GM21723 (cell line): Measurements from ENCODE around the gene DSC3.
A peak's percentile ranks its signal among the peaks of the same experiment; 100 is the strongest.
"Not testable (repeated sequence)": the region's sequence is repeated elsewhere in the genome, so short reads cannot be mapped to it uniquely, and the experiment has no call there.

Experiments
- ATAC-seq: cut with Tn5 transposase; IDR thresholded peaks from one replicate; pipeline ENCODE4 v1.9.1; 2021; ENCODE audit warnings: mild to moderate bottlenecking, moderate library complexity; ENCODE audit not compliant: unreplicated experiment

Gene DSC3

DNA sequence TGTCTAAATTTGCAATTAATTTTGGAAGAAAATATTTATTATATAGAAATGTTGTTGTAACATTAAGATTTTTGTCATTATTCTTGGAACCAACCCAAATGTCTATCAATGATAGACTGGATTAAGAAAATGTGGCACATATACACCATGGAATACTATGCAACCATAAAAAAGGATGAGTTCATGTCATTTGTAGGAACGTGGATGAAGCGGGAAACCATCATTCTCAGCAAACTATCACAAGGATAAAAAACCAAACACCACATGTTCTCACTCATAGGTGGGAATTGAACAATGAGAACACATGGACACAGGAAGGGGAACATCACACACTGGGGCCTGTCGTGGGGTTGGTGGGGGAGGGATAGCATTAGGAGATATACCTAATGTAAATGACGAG is 64.5 kb downstream of the DSC3 start:
- ATAC-seq = not testable (repeated sequence)

DNA sequence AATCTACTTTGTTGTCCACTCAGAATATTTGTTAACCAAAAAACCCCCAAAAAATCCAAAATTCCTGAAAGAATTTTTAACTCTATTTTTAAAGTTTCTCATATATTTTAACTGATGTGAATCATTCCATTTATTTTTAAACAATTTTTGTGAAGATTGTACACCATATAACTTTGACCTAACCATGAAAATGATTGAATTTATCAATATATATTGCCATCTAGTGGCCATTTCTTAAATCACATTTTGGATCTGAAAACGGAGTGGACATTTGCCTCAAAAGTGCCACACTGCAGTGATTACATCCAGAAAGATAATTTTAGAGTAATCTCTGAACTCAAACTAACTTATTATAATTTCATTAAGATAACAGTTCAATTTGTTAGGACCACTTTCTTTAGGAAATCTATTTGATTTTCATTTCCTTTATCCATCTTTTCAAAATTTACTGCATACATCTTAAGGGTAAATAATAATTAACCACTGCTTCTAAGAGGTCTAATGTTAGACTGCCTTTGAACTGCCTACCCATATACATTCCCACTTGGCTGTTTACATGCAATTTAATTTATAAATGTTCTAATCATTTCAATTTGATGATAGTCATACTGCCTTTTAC is 71.1 kb downstream of the DSC3 start:
- peak; percentile 70 for ATAC-seq

- no peak for ATAC-seq
Observed at GRCh38 chr18:30970196-30970816, 72.2 kb downstream of the DSC3 start.

- no peak for ATAC-seq
Observed at GRCh38 chr18:30969670-30970170, 72.8 kb downstream of the DSC3 start.

GRCh38 chr18:30967701-30968100 is 74.8 kb downstream of the DSC3 start:
- ATAC-seq = no peak

GRCh38 chr18:30965237-30965636 is 77.3 kb downstream of the DSC3 start:
- no peak for ATAC-seq

- no peak for ATAC-seq
Observed at GRCh38 chr18:30960661-30961060, 81.9 kb downstream of the DSC3 start.

GRCh38 chr18:30957066-30957465 is 85.5 kb downstream of the DSC3 start:
- ATAC-seq = no peak

DNA sequence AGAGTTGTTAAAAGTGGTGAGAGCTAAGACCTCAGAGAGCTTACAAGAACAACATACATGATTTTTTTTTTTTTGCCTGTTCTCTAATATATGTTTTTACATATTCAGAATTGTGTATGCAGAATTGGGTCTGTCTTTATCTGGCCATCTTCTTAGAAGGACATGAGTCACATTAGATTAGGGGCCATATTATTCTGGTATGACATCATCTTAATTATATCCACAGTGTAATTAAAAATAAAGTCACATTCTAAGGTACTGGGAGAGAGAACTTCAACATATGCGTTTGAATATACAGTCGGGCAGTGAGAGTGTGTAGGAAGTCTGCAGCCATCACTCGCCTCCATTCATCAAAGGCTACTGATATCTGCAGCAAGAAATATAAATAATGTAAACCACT is 88.3 kb downstream of the DSC3 start:
- no peak for ATAC-seq

DNA sequence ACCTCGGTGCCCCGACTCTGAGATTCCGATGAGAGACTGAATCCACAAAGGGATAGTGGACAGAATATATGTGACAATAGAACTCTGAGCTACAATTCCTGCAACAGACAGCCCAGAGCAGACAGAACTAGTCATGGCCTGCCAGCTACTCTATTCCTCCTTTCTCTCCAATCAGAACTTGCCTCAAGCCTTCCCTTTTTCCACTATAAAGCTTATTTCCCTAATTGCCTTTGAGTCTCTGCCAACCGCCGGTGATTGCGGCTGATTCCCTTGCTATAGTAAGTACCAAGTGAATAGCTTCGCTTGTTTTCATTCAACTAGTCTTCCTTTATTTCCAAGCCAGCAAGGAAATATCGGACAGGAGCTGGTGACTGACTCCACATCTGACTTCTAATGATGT is 96.8 kb downstream of the DSC3 start:
- ATAC-seq = no peak

DNA sequence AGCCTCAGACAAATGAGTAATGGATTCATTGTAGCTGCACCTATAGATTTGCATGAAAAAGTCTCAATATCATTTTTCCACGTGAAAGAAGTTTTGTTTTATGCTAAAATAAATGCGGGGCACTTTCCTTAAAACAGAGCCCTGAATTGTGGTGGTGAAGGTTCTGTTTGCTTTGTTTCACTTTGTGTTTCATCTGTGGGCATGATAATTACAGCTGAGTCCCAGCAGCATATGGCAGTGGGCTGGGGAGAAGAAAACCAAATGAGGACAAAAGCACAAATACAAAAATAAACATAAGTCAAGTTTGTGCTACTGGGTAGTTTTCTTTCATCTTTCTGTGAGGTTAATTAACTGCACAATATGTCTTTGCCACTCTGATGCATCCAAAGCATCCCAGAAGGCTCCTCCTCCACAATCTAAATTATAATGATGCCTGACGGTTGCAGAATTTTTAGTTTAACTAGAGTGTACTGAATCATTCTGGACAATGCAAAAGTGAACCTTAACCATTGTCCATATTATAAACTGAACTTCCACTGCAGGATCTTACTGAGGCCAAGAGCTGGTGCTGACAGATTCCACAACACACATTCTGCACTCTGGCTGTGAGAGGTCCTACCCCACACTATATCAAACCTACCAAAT is 97.6 kb downstream of the DSC3 start:
- ATAC-seq = no peak

- no peak for ATAC-seq
Observed at GRCh38 chr18:30940952-30941539, 101.5 kb downstream of the DSC3 start.
